Muscle layer of duodenum (tissue), 2 donors: ENCODE results near the gene BTBD9.
A peak's percentile ranks its signal among the peaks of the same experiment; 100 is the strongest.

Experiments used
- H3K27ac ChIP-seq: one replicate; pipeline ENCODE4 v1.7.0; 2013; ENCODE audit warnings: mild to moderate bottlenecking, low read length
- H3K27me3 ChIP-seq: one replicate; pipeline ENCODE4 v1.7.0; 2013; ENCODE audit warnings: low read depth, mild to moderate bottlenecking, control low read depth, low read length
- H3K36me3 ChIP-seq, 2 donors: one replicate each; pipeline ENCODE4 v1.7.0; 2013; ENCODE audit warnings: low read length in 2 of 2, control low read depth in 1 of 2, mild to moderate bottlenecking in 1 of 2; ENCODE audit not compliant: insufficient read depth in 2 of 2, control insufficient read depth in 1 of 2
- H3K4me1 ChIP-seq, 2 donors: one replicate each; pipeline ENCODE4 v1.7.0; 2013; ENCODE audit warnings: low read length in 2 of 2, mild to moderate bottlenecking in 2 of 2, control low read depth in 1 of 2, moderate library complexity in 1 of 2; ENCODE audit not compliant: insufficient read depth in 2 of 2, control insufficient read depth in 1 of 2
- H3K4me3 ChIP-seq, 2 donors: one replicate each; pipeline ENCODE4 v1.7.0; 2013; ENCODE audit warnings: low read length in 2 of 2, low read depth in 1 of 2, mild to moderate bottlenecking in 1 of 2
- H3K9me3 ChIP-seq, 2 donors: one replicate each; pipeline ENCODE4 v1.7.0; 2013; ENCODE audit warnings: low read length in 2 of 2, control low read depth in 1 of 2, mild to moderate bottlenecking in 1 of 2; ENCODE audit not compliant: control insufficient read depth in 1 of 2
- donor health status: healthy.

BTBD9 gene

DNA sequence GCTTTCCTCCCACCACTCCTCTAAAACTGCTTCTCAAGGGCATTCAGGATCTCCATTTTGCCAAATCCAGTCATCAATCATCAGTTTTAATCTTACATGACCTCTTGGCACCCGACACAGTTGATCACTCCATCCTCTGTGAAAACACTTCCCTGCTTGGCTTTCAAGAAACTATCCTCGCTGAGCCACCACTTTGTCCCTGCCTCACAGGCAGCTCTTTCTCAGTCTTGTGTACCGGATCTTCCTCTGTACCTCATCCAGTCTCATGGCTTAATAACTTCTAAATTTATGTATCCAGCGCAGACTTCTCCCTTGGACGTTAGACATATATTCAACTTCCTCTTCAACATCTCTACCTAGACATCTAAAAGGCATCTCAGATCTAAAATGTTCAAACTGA is 89.9 kb downstream of the BTBD9 start:
- Histone ChIP-seq H3K4me1 (no peaks in the 10 kb centered on the region), H3K27me3 (no peaks in the 10 kb centered on the region), H3K9me3 (no peaks in the 10 kb centered on the region), H3K4me3 (no peak overlapping the region), H3K27ac (no peak overlapping the region), H3K36me3 (no peaks in the 10 kb centered on the region)

DNA sequence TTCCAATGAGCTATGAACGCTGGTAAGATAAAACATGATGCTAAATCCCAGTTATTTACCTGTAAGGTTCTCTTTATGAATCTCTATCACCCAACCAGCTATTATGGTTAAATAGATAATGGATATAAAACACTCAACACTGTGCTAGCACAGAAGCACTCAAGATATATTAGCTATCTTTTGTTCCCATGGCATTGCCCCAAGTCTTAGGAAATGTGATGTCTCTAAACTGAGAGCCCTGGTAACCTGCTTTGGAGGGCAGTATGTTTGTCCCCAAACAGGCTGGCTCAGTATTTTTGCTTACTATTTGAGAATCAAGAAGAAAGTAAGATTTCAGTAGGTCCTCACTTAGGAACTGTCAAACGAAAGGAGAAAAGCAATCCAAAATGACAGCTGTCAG is 90.5 kb downstream of the BTBD9 start:
- no peak overlapping the region for H3K4me3 ChIP-seq
- no peaks in the 10 kb centered on the region for H3K9me3 ChIP-seq
- H3K27ac ChIP-seq: no peak overlapping the region
- H3K36me3 ChIP-seq: no peaks in the 10 kb centered on the region
- H3K4me1 ChIP-seq: no peaks in the 10 kb centered on the region
- H3K27me3 ChIP-seq: no peaks in the 10 kb centered on the region

DNA sequence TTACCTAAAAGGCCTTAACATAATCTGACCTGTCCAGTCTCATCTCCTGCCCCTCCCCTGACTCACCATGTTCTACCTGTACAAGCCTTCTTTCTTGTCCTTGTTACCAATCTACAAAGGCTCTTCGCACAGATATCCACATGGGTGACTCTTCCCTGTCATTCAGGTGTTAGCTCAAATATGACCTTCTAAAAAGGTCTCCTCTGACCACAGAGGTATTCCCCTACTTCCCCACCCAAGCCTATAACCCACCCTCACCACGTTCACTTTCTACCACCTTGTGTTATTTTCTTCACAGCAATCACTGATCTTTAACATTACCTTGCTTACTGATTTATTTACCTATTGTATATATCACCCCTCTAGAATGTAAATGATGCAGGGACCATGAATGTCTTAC is 96.7 kb downstream of the BTBD9 start:
- H3K27ac ChIP-seq: no peak overlapping the region
- no peaks in the 10 kb centered on the region for H3K36me3 ChIP-seq
- H3K4me1 ChIP-seq: no peaks in the 10 kb centered on the region
- H3K27me3 ChIP-seq: no peaks in the 10 kb centered on the region
- no peaks in the 10 kb centered on the region for H3K9me3 ChIP-seq
- H3K4me3 ChIP-seq: no peak overlapping the region

DNA sequence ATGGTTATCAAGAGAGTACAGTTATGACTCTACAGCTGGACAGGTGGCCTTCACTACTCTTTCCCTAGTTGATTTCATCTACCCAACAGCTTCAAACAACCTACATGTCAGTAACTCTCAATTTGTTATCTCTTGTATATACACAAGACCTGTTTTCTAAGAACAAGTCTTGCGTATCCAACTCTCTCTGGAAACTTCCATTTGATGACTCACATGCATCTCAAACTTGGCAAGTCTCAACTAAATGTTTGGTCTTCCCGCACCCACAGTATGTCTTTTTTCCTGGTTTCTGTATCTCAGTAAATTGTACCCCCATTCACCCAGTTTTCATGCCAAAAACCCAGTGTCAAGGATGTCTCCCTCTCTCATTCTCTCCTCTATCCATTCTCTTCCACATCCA is 97.7 kb downstream of the BTBD9 start:
- Histone ChIP-seq H3K27ac (no peak overlapping the region), H3K4me1 (no peaks in the 10 kb centered on the region), H3K27me3 (no peaks in the 10 kb centered on the region), H3K9me3 (no peaks in the 10 kb centered on the region), H3K4me3 (no peak overlapping the region), H3K36me3 (no peaks in the 10 kb centered on the region)

DNA sequence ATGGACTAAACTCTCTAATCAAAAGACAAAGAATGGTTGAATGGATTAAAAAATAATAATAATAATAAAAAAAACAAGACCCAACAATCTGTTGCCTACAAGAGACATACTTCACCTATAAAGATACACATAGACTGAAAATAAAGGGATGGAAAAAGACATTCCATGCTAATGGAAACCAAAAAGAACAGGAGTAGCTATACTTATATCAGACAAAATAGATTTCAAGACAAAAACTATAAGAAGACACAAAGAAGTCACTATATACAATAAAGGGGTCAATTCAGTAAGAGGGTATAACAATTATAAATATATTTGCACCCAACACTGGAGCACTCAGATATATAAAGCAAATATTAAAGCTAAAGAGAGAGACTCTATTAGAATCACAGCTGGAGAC is 106.7 kb downstream of the BTBD9 start:
- H3K36me3 ChIP-seq: no peaks in the 10 kb centered on the region
- H3K9me3 ChIP-seq: no peaks in the 10 kb centered on the region
- no peak overlapping the region for H3K27ac ChIP-seq
- no peaks in the 10 kb centered on the region for H3K4me1 ChIP-seq
- no peak overlapping the region for H3K4me3 ChIP-seq
- H3K27me3 ChIP-seq: no peaks in the 10 kb centered on the region

DNA sequence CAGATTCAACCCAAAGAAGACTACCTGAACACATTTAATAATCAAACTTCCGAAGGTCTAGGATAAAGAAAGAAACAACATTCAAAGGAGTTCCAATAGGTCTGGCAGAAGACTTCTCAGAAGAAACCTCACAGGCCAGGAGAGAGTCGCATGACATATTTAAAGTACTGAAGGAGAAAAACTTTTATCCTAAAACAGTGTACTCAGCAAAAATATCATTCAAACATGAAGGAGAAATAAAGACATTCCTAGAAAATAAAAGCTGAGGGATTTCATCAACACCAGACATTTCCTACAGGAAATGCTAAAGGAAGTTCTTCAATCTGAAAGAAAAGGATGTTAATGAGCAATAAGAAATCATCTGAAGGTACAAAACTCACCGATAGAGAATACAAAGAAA is 108.6 kb downstream of the BTBD9 start:
- Histone ChIP-seq H3K27me3 (no peaks in the 10 kb centered on the region), H3K4me3 (no peak overlapping the region), H3K27ac (no peak overlapping the region), H3K36me3 (no peaks in the 10 kb centered on the region), H3K9me3 (peaks cover 0 to 4% of the 10 kb centered on the region in 2 donors), H3K4me1 (no peaks in the 10 kb centered on the region)

DNA sequence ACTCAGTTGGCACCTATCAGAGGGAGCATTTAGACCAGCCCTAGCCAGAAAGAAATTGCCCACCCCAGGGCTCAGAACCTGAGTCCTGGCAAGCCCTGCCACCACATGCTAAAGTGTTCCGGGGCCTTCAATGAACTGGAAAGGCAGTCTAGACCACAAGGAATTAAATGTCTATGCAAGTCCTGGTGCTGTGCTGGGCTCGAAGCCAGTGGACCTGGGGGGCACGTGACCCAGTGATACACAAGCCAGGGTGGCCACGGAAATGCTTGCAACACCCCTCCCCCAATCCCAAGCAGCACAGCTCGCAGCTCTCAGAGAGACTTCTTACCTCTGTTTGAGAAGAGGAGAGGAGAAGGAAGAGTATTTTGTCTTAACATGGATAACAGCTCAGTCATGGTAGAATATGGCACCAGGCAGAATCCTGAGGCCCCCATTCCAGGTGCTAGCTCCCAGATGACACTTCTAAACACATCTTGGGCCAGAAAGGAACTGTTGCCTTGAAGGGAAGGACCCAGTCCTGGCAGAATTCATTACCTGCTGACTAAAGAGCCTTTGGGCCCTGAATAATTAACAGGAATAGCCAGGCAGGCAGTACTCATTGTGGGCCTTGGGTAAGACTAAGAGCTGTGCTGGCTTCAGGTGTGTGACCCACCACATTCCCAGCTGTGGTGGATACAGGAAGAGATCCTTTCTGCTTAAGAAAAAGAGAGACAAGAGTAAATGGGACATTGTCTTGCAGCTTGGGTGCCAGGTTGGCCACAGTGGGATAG is 111.3 kb downstream of the BTBD9 start:
- Histone ChIP-seq H3K4me1 (no peaks in the 10 kb centered on the region), H3K27me3 (no peaks in the 10 kb centered on the region), H3K4me3 (no peak overlapping the region), H3K36me3 (no peaks in the 10 kb centered on the region), H3K9me3 (peaks cover 0 to 8% of the 10 kb centered on the region in 2 donors), H3K27ac (no peak overlapping the region)

DNA sequence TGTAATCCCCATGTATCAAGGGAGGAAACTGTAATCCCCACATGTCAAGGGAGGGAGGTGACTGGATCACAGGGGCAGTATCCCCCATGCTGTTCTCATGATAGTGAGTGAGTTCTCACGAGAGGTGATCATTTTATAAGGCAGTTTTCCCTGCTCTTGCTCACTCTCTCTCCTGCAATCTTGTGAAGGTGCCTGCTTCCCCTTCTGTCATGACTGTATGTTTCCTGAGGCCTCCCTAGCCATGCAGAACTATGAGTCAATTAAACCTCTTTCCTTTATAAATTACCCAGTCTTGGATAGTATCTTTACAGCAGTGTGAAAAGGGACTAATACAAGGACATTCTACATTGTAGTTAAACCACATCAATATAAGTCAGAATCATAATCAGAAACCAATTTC is 112.4 kb downstream of the BTBD9 start:
- no peak overlapping the region for H3K4me3 ChIP-seq
- H3K27ac ChIP-seq: no peak overlapping the region
- no peaks in the 10 kb centered on the region for H3K27me3 ChIP-seq
- peaks cover 0 to 8% of the 10 kb centered on the region in 2 donors for H3K9me3 ChIP-seq
- no peaks in the 10 kb centered on the region for H3K36me3 ChIP-seq
- H3K4me1 ChIP-seq: peaks cover 0 to 8% of the 10 kb centered on the region in 2 donors

DNA sequence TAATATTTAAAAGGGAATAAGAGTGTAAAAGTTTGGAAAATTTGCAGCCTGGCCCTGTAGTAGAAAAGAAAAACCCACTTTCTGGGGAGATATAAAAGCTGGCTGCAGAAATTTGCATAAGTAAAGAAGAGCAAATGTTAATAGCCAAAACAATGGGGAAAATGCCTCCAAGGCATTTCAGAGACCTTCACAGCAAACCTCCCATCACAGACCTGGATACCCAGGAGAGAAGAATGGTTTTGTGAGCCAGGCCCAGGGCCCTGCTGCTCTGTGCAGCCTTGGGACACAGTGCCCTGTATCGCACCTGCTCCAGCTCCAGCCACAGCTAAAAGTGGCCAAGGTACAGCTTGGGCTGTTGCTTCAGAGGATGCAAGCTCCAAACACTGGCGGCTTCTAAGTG is 113.8 kb downstream of the BTBD9 start:
- no peaks in the 10 kb centered on the region for H3K36me3 ChIP-seq
- H3K9me3 ChIP-seq: peaks cover 0 to 8% of the 10 kb centered on the region in 2 donors
- H3K4me1 ChIP-seq: peaks cover 0 to 15% of the 10 kb centered on the region in 2 donors
- no peaks in the 10 kb centered on the region for H3K27me3 ChIP-seq
- no peak overlapping the region for H3K27ac ChIP-seq
- H3K4me3 ChIP-seq: no peak overlapping the region

DNA sequence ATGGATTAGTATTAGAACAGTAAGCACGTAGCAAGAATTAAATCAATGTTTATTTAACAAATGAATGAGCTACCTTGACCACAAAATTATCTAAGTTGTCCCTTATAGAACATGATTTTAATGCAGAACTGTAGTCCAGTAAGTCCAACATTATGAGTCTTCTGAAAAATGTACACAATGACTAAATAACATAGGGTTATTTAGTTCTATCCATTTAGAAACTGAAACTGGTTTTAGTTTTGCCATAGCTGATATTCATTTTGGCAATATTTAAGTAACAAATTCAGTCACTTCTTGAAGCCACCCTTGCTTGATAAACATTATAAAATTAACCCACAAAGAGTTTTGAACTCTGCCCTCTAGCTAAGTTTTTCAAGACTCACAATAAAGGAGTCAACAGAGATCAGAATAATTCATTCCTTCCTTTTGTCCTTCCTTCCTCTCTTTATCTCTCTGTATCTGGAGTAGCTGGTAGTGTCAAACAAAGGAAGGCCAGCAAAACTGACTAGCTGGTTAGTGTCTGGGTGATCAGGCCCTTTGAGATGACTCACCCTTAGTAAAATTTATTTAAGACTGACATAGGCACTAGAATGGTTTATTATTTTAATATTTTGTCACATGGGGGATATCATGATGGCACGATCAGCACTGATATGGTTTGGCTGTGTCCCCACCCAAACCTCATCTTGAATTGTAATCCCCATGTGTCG is 115.1 kb downstream of the BTBD9 start:
- Histone ChIP-seq H3K36me3 (no peaks in the 10 kb centered on the region), H3K27me3 (no peaks in the 10 kb centered on the region), H3K4me1 (peaks cover 0 to 15% of the 10 kb centered on the region in 2 donors), H3K9me3 (peaks cover 0 to 8% of the 10 kb centered on the region in 2 donors), H3K4me3 (no peak overlapping the region), H3K27ac (no peak overlapping the region)

DNA sequence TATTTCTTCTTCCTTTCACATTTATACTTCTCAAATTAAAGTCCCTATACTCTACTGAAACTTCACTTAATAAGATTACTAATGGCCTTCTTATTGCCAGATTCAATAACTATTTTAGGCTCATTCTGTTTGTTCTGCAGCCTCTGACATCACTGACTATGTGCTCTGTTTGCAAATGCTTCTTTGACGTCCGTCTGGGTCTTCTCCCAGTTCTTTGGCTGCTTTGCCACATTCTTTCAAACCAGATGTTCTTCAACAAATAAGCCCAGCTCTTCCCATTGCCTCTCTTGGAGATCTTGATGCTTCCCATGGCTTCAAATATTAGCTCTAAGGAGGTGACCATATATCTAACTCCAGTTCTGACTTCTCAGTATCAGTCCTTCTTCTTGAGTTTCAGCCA is 117.4 kb downstream of the BTBD9 start:
- peaks cover 0 to 8% of the 10 kb centered on the region in 2 donors for H3K9me3 ChIP-seq
- no peak overlapping the region for H3K4me3 ChIP-seq
- no peaks in the 10 kb centered on the region for H3K27me3 ChIP-seq
- peaks cover 0 to 15% of the 10 kb centered on the region in 2 donors for H3K4me1 ChIP-seq
- peak overlapping the region; percentile 27 for H3K27ac ChIP-seq
- no peaks in the 10 kb centered on the region for H3K36me3 ChIP-seq
